ENCODE measurements around the gene NAGS. TPM values are rescaled to one million over a fixed set of nuclear protein-coding genes. Genes with fewer than 3 reads are reported as not detected.
A peak's percentile ranks its signal among the peaks of the same experiment; 100 is the strongest.

The NAGS gene
- polyA plus RNA-seq, 1 of the 3 experiments (the other 2 are of a cell fraction) = 1.7 TPM

GRCh38 chr17:44006272-44006597 lies 1.8 kb downstream of the NAGS start:
- ChIA-PET POLR2A (no interaction called here), CTCF (interaction anchor here (1.0 to 31.1 kb wide), 9 partner anchors 12 to 344 kb away, joined by 3 to 638 read pairs (median 6); partner anchors contain the start of genes LSM12 and PPY)
- peak overlapping the region; percentile 60 for H3K9ac ChIP-seq
- peak overlapping the region; percentile 75; the same call in 1 of the 2 replicates for H2AFZ ChIP-seq (ENCODE audit: low read depth)
- no peaks in the 10 kb centered on the region for H4K20me1 ChIP-seq (ENCODE audit: insufficient read depth)
- H3K4me1 ChIP-seq (ENCODE audit: control insufficient read depth in 1 of 2, insufficient read depth in 2 of 2, low read depth in 1 of 2, low read length in 1 of 2) = peaks cover 8 to 41% of the 10 kb centered on the region in 2 experiments; a peak in 2 of 4 replicates
- peak overlapping the region; percentile 90 for H3K4me2 ChIP-seq
- no peak for DNase-seq
- peaks cover 0 to 4% of the 10 kb centered on the region in 2 experiments for H3K36me3 ChIP-seq (replicated peaks in 1 of 2; ENCODE audit: control insufficient read depth in 1 of 2, insufficient read depth in 2 of 2, low read length in 1 of 2)
- H3K4me3 ChIP-seq (ENCODE audit: low read depth in 2 of 2, low read length in 1 of 2) = peak overlapping the region; percentile 80 to 90
- peak overlapping the region in 1 of 2 experiments; percentile 23; a peak in 2 of 4 replicates for H3K27ac ChIP-seq (ENCODE audit: low read depth in 2 of 2, low read length in 1 of 2)
- peaks cover 5% of the 10 kb centered on the region for H3F3A ChIP-seq (replicated peaks; ENCODE audit: insufficient read depth)
- no peaks in the 10 kb centered on the region for H3K27me3 ChIP-seq (ENCODE audit: insufficient read depth)
- H3K79me2 ChIP-seq (ENCODE audit: insufficient read depth) = peaks cover 23% of the 10 kb centered on the region; the same call in 1 of the 2 replicates
- H3K9me3 ChIP-seq = no peaks in the 10 kb centered on the region
- no peaks in the 10 kb centered on the region for H3K9me2 ChIP-seq
- WGBS (ENCODE audit: low lambda C conversion rate) = 30% methylated on average over 18 of the region's 21 CpGs
- TF ChIP-seq RXRA (IDR thresholded peaks at IDR 0.05; ENCODE audit: borderline replicate concordance, low read depth) (no peak), ZBTB33 (IDR thresholded peaks at IDR 0.05; ENCODE audit: borderline replicate concordance, low read depth) (no peak), SIN3A (IDR thresholded peaks at IDR 0.05; ENCODE audit: borderline replicate concordance, low read depth, low read length) (no peak), EP300 (IDR thresholded peaks at IDR 0.05; ENCODE audit: borderline replicate concordance in 1 of 2, low read depth in 1 of 2, low read length in 1 of 2) (no peak), CHD2 (IDR thresholded peaks at IDR 0.05; ENCODE audit: low read length, partially characterized antibody) (no peak), MEF2A (IDR thresholded peaks at IDR 0.05; ENCODE audit: borderline replicate concordance, low read depth) (no peak), RCOR1 (IDR thresholded peaks at IDR 0.05; ENCODE audit: low read length) (no peak), FOSL2 (IDR thresholded peaks at IDR 0.05; ENCODE audit: borderline replicate concordance, low read depth) (no peak), TAF1 (IDR thresholded peaks at IDR 0.05; ENCODE audit: borderline replicate concordance, low read depth, low read length) (no peak), MAX (IDR thresholded peaks at IDR 0.05; ENCODE audit: low read depth) (no peak), IRF3 (IDR thresholded peaks at IDR 0.05; ENCODE audit: low read depth, low read length) (no peak), NFIC (IDR thresholded peaks at IDR 0.05; ENCODE audit: borderline replicate concordance) (no peak)

All from SK-N-SH (cell line).